Activated T-cell treated with anti-CD3 and anti-CD28 coated beads, Interleukin-2, amount 50 U/mL, for 48 hours (primary cell): ENCODE data around the gene B3GAT2.

Experiments
- DNase-seq, 2 experiments: peaks; one replicate each; pipeline ENCODE4 v3.0.0-alpha.2; 2020

B3GAT2 gene

GRCh38 chr6:70841112-70841511 lies 115.7 kb downstream of the B3GAT2 start:
- no peak for DNase-seq

DNA sequence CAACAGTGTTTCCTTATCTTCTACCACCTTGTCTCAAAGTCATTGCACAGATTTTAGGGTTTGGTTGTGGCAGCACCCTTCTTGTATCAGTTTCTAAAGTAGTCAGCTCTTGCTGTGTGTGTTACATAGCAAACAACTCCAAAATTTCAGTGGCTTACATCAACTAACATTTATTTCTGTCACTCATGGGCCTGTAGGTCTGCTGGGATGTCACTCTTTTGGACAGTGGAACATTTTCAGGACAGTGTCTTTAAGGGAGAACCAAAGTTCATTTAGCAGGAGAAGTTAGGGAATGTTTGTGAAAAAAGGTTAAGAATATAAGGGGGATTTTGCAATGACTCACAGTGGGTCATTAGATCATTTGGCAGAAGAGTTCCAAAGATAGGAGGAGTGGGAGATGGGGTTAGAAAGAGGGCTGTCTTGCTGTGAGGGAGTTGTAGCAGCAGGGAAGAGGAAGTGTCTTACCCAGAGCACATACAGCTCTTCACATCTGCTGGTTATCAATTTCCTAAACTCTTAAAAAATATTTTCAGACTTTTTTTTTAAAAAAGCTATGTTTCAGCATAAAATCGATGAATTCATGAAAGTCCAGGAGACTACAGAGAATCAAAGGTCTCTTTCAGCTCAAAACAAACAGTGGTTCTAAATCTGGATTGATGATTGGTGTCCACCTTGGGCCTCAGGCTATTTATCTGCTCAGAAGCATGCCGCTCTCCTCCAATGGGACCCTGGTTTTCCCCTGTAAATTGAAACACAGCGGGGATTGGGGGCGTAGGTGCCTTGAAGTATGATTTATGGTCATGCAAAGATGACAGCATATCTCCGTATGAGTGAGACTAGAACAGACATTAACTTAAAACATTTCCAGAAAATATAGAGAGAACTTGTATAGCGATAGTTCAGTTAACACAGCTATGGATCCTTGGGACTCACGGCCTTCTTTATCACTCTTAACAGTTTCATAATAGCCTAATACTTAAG lies 117.3 kb downstream of the B3GAT2 start:
- DNase-seq, result no peak

- no peak for DNase-seq
Measured at GRCh38 chr6:70838907-70839285, 118.0 kb downstream of the B3GAT2 start.

DNA sequence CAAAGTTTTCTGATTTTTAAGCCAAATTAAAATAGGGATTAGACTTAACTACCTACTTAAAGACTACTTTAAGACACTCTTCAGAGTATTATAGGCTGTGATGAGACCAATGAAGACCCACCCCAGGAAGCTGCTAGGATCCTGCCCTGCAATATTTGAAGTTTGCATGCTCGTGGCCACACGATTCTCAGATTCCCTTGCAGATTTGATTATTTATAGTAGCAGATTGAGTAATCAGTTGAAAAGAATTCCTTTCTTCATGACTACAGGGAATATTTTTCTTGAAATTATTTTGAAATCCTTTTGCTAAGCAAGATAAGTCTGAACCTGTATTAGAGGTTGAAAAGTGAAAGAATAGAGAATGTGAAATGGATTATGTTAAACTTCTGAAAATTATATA lies 122.3 kb downstream of the B3GAT2 start:
- no peak for DNase-seq

DNA sequence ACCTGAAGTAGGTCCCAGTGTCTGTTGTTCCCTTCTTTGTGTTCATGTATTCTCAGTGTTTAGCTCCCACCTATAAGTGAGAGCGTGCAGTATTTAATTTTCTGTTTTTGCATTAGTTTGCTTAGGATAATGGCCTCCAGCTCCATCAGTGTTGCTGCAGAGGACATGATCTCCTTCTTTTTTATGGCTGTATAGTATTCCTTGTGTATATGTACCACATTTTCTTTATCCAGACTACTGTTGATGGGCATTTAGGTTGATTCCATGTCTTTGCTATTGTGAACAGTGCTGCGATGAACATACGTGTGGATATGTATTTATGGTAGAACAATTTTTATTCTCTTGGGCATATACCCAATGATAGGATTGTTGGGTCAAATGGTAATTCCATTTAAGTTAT lies 125.4 kb downstream of the B3GAT2 start:
- DNase-seq, result no peak

GRCh38 chr6:70823651-70824050 lies 133.2 kb downstream of the B3GAT2 start:
- no peak for DNase-seq

GRCh38 chr6:70821751-70822150 lies 135.1 kb downstream of the B3GAT2 start:
- no peak for DNase-seq

DNA sequence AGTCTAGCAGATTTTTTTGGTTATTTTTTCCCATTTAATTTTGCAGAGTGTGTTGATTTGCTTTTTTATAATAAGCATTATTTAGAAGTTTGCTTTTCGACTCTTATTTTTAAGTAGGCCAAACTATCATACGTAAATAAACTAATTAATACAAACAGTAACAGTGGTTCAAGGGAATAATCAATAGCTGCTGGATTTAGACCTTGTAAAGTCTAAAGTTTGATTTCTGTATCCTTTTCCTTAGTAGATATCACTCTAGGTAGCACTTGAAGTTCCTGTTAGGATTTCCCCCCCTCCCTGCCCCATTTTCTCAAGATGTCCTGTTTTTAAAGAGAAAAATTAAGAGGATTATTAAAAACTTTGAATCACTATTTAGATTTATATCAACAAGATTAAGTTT lies 136.1 kb downstream of the B3GAT2 start:
- no peak for DNase-seq

DNA sequence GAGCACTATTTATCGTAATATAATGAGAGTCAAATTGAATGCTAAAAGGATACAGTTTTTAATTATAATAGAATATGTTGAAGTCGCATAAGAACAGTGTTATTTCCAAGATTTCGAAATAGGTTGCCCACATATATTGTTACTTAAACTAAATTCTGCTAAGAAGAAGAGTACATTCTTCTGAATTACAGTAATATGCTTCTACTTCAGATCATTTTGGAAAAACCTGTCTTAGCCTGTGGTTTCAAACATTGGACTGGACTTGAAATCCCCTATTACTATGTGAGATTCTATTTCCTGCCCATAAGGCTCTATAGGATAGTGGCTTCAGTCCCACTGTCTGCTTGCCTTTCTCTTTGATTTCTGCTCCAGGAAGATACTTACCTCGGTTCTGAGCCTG lies 137.2 kb downstream of the B3GAT2 start:
- no peak for DNase-seq

- DNase-seq, result no peak
Measured at GRCh38 chr6:70813885-70814284, 143.0 kb downstream of the B3GAT2 start.

GRCh38 chr6:70811788-70812187 lies 145.1 kb downstream of the B3GAT2 start:
- no peak for DNase-seq
